HG03064 (cell line): ENCODE results near the gene GSTM5.
A peak's percentile ranks its signal among the peaks of the same experiment; 100 is the strongest.
"Not testable (repeated sequence)": the region's sequence is repeated elsewhere in the genome, so short reads cannot be mapped to it uniquely, and the experiment has no call there.

Experiments
- ATAC-seq: cut with Tn5 transposase; IDR thresholded peaks from one replicate; pipeline ENCODE4 v1.9.1; 2021; ENCODE audit warnings: low read depth; ENCODE audit not compliant: unreplicated experiment

Gene GSTM5

GRCh38 chr1:109726007-109726406 is 14.0 kb downstream of the GSTM5 start:
- ATAC-seq: no peak

GRCh38 chr1:109726728-109727373 is 14.8 kb downstream of the GSTM5 start:
- ATAC-seq: no peak

GRCh38 chr1:109728870-109729269 is 16.8 kb downstream of the GSTM5 start:
- no peak for ATAC-seq

- ATAC-seq: no peak
These were observed 18.6 kb downstream of the GSTM5 start for GRCh38 chr1:109730666-109731065.

- no peak for ATAC-seq
These were observed 20.4 kb downstream of the GSTM5 start for GRCh38 chr1:109732390-109732881.

- ATAC-seq: no peak
These were observed 21.3 kb downstream of the GSTM5 start for GRCh38 chr1:109733236-109733870.

- ATAC-seq: peak; percentile 67
These were observed 27.9 kb downstream of the GSTM5 start for GRCh38 chr1:109739738-109740614.

GRCh38 chr1:109740615-109741373 is 28.7 kb downstream of the GSTM5 start, which contains the start of gene GSTM3:
Gene GSTM3 (minus strand): TSS chr1:109741038. CDS start chr1:109740287, 751 bp downstream.
- no peak for ATAC-seq

- ATAC-seq: not testable (repeated sequence)
These were observed 36.3 kb downstream of the GSTM5 start for GRCh38 chr1:109748311-109748710.

- ATAC-seq: no peak
These were observed 37.2 kb downstream of the GSTM5 start for GRCh38 chr1:109749221-109749620.

- ATAC-seq: no peak
These were observed 38.3 kb downstream of the GSTM5 start for GRCh38 chr1:109750241-109750882.

GRCh38 chr1:109750920-109751319 is 38.9 kb downstream of the GSTM5 start:
- no peak for ATAC-seq

GRCh38 chr1:109751531-109752260 is 39.6 kb downstream of the GSTM5 start:
- no peak for ATAC-seq

GRCh38 chr1:109754738-109755137 is 42.7 kb downstream of the GSTM5 start:
- ATAC-seq: no peak

- ATAC-seq: not testable (repeated sequence)
These were observed 44.3 kb downstream of the GSTM5 start for GRCh38 chr1:109756325-109756724.

- no peak for ATAC-seq
These were observed 44.9 kb downstream of the GSTM5 start for GRCh38 chr1:109756848-109757521.

- no peak for ATAC-seq
These were observed 46.1 kb downstream of the GSTM5 start for GRCh38 chr1:109757936-109758786.
